Colon (tissue), 2 donors: ENCODE results near the gene FDXACB1.

Experiments
- FAIRE-seq: peaks from 2 replicates; lab custom pipeline; 2012; peaks lifted over from hg19 to GRCh38; lab: Jason Lieb, UNC
- donor health status: control.
- donor health status: control.

The FDXACB1 gene

DNA sequence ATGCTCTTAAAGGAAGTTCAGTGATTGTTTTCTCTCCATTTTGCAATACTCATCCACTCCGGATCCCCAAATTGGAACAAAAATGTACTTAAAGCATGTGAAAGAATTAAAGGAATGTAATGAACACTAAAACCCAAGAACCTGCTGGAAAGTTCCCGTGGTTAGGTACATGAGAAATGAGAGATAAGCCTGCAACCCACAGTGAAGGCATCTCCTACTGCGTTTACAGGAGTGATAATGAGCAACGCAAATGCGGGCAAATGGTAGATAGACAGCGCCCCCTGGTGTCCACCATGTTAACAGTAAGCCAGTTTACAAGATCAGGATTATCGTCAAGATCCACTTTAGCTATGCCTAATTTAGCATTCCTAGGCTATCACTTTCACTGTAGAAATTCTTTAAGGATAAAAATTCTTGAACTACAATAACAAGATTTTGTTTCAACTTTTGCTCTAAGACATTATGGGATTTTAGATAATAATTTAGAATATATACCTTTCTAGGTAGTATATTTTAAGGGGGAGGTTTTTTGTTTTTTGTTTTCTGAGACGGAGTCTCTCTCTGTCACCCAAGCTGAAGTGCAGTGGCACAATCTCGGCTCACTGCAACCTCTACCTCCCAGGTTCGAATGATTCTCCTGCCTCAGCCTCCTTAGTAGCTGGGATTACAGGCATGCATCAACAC, 37.5 kb downstream of the FDXACB1 start:
- FAIRE-seq = peak; percentile 47

DNA sequence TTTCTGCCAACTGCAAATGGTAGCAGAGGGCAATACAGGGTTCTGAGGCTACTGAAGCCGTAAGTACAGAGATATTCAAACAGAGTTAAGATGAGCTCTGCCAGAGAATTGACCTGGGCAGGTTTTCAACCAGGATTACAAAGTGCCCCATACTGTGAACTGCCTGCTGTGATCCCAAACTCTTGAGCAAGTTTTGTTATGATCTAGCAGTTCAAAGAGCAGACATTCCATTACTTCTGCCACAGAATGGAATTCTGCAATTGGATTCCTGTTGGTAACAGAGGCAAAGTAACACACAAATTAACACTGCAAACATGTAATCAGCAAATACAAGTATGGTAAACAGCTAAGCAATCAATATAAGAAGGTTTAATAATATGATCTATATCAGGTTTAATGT, 38.8 kb downstream of the FDXACB1 start:
- FAIRE-seq = no peak

GRCh38 chr11:111838054-111838453, 40.9 kb downstream of the FDXACB1 start:
- FAIRE-seq = no peak

DNA sequence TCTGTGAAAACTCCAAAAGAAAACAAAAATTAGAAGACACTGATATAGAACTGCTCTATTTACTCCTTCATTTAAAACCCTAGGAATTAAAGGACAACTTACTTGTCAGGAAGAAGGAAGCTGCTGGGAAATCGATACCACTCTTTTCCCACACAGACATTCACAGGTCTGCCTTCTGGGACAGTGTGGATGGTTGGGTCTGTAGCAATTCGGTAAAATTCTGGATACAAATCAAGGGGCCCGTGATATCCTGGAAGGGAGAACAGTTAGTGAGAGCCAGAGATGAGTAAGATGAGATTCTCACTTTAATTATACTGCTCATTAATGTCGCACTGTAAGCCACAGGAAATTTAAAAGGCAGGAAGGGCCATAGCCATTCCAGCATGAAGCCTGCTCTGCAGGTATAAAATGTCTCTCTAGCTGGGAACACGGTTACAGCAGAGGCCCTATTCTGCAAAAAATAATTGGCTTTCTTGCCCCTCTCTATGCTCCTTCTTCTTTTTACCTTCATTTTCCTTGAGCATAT, 41.5 kb downstream of the FDXACB1 start:
- no peak for FAIRE-seq

DNA sequence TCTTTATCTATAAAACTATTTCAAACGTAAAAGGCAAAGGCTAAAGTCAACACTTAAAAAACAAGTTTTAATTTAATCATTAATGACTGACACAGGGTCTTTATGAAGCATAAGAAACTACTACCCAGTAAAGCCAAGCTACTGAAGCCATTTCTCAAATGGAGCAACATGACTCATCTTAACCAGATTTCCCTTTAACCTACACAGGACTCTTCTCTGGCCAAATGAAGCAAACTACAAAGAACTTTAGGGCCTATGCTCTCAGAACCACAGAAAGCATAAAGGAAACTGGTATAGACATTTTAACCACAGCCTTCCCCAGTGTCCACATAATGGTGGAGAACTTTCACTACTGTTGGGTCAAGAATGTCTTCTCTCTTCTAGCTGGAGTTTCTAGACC, 42.2 kb downstream of the FDXACB1 start:
- no peak for FAIRE-seq

GRCh38 chr11:111836162-111836561, 42.8 kb downstream of the FDXACB1 start:
- no peak for FAIRE-seq

DNA sequence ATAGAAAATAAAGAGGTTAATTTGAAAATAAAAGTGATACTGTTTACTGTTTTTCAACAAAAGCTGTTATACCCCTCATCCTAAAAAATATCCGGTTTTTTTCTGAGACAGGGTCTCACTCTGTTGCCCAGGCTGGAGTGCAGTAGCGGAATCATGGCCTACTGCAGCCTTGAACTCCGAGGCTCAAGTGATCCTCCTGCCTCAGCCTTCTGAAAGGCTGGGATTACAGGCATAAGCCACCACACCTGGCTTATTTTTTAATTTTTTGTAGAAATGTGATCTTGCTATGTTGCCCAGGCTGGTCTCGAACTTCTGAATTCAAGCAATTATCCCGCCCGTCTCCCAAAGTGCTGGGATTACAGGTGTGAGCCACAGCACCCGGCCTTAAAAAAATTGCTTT, 43.3 kb downstream of the FDXACB1 start:
- FAIRE-seq = no peak

- FAIRE-seq = no peak
Measured at GRCh38 chr11:111834432-111835163, 44.4 kb downstream of the FDXACB1 start.

DNA sequence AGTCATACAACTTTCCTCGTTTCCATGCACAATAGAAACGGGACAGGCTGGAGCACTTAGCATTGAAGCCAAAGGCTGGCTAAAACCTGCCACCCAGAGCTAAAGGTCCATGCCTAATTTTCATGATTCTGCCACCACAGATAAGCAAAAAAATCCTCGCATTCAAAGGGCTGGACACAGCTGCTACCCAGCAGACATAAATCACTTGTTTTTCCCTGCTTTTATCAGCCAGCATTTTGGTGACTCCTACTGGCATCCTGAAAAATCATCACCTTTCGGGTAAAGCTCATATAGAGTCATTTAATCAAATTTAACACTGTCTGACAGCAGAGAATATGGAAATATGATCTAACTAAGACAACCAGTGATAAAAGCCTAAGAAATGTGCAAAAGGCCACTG, 45.4 kb downstream of the FDXACB1 start:
- FAIRE-seq = no peak

GRCh38 chr11:111829185-111829968, 49.6 kb downstream of the FDXACB1 start:
- FAIRE-seq = no peak

- no peak for FAIRE-seq
Measured at GRCh38 chr11:111826322-111826950, 52.5 kb downstream of the FDXACB1 start.
